WI38 (cell line): ENCODE results near the gene TSC22D1.

Experiments used
- H3K4me3 ChIP-seq: 2 replicates; pipeline ENCODE4 v1.5.1; 2011; ENCODE audit warnings: low read depth, mild to moderate bottlenecking, control low read depth, low read length
- TF ChIP-seq, protein P1 (sequence below): IDR thresholded peaks from 2 replicates; pipeline ENCODE4 v1.5.1; 2012; ENCODE audit warnings: low read depth, mild to moderate bottlenecking, control low read depth, low read length

The TSC22D1 gene

DNA sequence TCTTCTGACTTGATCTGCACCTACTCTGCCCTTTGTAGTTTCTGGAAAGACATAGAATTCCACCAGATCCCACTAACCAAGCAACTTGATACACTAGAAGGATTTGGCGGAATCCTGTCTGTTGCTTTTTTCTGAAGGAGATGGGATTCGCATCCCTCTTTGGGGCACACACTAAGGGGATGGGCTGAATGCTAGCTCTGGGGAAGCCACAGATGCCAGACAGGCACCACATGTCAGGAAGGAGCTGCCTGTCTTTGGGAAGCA is 150.4 kb downstream of the TSC22D1 start:
- TF ChIP-seq, protein P1, sequence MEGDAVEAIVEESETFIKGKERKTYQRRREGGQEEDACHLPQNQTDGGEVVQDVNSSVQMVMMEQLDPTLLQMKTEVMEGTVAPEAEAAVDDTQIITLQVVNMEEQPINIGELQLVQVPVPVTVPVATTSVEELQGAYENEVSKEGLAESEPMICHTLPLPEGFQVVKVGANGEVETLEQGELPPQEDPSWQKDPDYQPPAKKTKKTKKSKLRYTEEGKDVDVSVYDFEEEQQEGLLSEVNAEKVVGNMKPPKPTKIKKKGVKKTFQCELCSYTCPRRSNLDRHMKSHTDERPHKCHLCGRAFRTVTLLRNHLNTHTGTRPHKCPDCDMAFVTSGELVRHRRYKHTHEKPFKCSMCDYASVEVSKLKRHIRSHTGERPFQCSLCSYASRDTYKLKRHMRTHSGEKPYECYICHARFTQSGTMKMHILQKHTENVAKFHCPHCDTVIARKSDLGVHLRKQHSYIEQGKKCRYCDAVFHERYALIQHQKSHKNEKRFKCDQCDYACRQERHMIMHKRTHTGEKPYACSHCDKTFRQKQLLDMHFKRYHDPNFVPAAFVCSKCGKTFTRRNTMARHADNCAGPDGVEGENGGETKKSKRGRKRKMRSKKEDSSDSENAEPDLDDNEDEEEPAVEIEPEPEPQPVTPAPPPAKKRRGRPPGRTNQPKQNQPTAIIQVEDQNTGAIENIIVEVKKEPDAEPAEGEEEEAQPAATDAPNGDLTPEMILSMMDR, result no peak
- H3K4me3 ChIP-seq, result no peak overlapping the region

DNA sequence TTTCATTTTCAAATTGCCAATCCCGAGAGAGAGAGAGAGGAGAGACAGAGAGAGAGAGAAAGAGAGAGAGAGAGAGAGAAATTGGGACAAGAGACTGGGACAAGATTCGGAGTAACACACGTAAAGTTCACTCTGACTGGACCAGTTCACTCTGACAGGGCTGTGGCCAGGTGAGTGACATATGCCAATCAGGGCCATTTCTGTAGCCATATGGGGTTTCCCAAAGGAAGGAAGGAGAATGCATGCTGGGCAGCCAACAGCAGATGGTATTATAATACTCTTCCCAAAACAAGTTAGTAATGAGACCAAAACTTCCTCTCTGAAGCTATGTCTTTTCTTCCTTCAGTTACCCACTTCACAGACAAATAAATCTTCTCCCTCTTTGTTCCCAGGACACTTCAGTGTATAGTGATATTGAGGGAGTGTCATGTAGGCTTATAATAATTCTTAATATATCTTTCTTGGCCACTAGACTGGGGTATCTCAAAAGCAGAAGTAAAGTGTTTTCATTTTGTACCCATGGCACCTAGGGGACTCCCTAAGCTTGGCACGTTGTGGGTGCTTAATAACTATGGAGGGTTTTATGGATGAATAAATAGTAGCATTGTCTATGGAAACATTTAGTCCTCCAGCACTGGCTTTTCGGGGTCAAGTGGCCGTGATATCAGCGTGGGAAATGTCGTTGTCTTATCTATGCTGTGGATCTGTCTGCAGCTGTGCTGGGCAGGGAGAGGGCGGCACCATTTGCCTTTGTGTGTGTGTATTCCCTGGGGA is 150.9 kb downstream of the TSC22D1 start:
- H3K4me3 ChIP-seq, result no peak overlapping the region
- TF ChIP-seq, protein P1, result no peak

DNA sequence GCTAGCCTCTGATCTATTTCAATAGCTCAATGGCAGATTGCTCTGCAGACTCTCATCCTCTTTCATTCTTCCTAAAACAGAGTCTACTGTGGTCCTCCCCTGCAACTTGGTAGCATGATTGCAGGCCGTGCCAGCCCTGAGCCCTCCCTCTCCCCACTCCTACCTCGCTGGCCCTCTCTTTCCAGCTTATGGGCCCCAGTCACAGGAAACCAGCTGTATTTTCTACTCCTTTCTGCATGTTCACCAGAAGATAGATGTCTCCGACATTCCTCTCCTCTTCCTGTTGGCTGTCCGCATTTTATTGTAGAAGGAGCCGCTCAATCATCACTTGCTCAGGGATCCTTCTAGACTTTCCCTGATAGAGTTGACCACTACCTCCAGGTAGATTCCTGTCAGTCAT is 152.3 kb downstream of the TSC22D1 start:
- no peak overlapping the region for H3K4me3 ChIP-seq
- TF ChIP-seq, protein P1, result no peak

DNA sequence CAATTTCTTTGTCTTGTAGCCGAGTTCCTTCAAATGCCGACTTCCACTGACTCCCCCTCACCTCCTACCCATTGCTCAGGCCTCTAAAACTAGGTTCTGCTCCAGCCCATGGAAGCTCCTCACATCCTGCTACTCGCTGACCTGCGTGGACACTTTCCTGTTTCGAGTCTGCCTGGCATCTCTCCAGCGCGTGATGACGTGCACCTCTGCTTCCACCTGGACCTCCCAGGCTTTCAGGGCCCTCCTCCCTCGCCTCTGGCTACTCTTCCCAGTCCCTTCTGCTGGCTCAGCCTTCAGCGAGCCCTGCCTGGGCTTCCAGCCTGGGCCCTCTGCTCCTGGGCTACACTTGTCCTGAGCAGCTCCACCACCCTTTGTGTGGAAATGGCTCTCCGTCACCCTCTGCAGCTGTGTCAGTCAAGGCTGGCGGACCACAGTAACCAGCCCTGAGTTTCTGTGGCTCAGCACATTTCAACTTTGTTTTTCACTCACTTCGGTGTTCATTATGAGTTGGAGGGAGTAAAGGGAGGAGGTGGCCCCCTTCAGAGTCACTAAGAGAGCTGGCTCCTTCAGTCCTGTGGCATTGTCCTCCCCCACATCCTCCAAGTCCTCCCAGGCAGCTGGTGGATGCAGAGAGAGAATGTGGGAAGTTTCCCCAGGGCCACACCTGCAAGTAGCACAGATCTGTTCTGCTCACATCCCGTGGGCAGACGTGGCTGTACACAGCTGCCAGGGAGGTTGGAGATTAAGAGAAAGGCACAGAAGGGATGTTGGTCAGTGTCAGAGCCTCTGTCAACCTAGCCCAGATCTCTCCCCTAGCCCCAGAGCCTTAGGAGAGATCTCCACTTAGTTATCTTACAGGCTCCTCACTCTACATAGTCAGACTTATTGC is 153.1 kb downstream of the TSC22D1 start:
- no peak overlapping the region for H3K4me3 ChIP-seq
- TF ChIP-seq, protein P1, result no peak

DNA sequence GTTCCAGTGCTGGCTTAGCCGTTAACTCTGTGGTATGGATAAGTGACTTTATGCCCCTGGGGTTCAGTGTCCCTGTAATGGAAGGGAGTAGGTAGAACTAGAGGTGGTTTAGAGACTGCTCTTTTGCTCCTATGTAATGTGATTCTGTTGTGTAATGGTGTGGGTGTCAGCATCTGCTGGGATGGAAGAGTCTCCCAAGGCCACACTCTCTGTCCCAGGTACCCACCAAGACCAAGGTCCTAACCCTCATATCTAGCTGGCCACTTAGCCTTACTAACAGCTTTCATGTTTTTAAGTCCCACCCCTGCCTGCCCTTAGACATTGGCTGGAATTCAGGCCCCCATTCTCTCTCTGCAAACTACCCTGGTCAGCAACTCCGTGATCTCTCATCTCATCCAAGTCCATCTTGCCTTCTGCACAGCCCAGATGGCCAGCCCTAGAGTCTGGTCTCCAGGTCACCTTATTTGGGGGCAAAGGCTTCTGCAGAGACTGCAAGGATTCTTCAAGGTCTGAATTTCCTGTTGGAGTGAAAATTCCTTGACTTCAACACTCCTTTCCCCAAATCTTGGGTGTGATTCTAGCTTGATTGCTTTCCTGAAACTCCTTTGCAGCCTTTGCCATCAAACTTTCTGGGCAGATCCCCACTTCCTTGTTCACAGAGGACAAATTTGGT is 154.1 kb downstream of the TSC22D1 start:
- H3K4me3 ChIP-seq, result no peak overlapping the region
- TF ChIP-seq, protein P1, result no peak

DNA sequence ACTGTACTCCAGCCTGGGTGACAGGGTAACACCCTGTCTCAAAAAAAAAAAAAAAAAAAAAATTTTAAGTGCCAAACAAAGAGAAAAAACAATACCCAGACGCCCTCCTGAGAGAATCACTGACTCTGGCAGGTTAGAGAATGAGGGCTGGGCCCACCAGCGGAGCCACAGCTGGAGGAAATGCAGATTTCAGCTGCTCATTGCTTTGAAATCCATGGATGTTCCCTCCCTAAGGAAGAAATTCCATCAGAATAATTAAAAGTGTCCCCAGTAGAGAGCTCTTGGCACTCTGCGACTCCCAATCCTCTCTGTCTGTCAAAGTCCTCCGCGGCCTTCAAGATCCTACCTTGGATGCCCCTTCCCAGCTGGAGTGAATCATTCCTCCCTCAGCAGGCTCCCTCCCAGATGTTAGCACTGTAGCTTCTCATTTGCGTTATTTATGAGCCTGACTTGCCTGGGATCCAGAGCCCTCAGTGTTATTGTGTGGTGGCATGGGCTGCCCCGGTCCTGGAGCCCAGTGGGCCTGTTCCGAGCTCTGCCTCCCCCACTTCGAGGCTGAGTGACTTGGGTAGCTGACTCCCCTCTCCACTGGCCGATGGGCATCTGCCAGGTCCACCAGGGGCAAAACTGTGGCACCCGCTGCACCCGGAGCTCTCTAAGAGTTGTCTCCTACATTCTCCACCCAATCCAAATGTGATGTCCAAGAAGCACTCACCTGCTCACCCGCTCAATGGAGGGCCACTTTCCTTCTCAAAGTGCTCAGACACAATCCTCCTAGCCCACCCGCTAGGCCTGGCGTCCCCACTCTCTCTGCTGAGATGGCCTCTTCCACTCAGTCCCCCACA is 155.5 kb downstream of the TSC22D1 start:
- TF ChIP-seq, protein P1, result no peak
- no peak overlapping the region for H3K4me3 ChIP-seq
